GM23248 (cell line): ENCODE results near the gene ALDH8A1.

Experiments used
- EZH2 ChIP-seq: fragments of 200-600 bp; sonication (generic); IDR thresholded peaks from 2 replicates; pipeline ENCODE4 v1.6.1; 2018; ENCODE audit warnings: antibody characterized with exemption, mild to moderate bottlenecking; ENCODE audit not compliant: insufficient read depth, poor library complexity, severe bottlenecking
- EZH2phosphoT487 ChIP-seq: fragments of 200-600 bp; sonication (generic); IDR thresholded peaks from 2 replicates; pipeline ENCODE4 v1.6.1; 2018; ENCODE audit warnings: antibody characterized with exemption, moderate library complexity, mild to moderate bottlenecking, low read depth; ENCODE audit not compliant: insufficient read depth

DNA sequence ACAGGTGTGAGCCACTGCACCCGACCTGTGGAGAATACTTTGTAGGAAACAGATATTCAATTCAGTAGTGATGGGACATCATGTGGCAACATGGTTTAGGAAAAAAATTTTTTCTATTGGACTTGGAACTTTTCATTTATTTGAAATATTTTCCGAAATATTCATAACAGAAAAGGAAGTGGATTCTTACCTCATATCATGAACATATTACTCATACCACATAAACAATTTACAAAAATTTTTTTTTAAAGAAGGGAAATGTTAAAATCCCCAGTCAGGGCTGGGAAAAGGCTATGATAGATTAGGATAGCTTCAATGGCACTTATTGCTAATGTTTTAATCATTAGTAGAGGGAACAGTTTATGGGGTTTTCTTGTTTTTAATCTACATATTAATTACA lies 6.8 kb upstream of the ALDH8A1 start:
- TF ChIP-seq EZH2 (no peak), EZH2phosphoT487 (no peak)
